Fibroblast of skin of abdomen (primary cell): ENCODE measurements around the gene TTC9B.

Experiments used
- DNase-seq: peaks from one replicate; pipeline ENCODE4 v3.0.0-alpha.2; 2013

Gene TTC9B

DNA sequence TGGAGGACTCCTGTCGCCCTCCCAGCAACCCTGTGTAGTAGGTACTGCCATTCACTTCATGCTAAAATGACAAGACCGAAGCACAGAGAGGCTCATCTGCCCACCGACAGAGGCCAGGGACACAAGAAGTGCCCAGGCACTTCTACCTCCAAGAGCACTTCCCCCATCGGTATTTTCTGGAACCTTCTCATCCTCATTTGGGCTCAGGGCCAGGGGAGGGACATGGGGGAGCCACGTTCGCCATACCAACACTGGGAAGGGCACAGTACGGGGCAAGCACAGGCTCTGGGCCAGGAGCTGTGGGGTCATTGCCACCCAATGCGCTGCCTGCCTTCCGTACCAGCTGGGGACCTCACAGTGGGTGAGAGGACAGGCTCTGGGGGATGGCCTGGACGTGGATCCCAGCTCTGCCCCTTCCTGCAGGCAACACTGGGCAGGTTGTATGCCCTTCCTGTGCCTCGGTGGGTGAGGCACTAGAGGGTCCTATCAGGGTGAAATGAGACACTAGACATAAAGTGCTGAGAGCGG lies 29.6 kb upstream of the TTC9B start:
- no peak for DNase-seq

DNA sequence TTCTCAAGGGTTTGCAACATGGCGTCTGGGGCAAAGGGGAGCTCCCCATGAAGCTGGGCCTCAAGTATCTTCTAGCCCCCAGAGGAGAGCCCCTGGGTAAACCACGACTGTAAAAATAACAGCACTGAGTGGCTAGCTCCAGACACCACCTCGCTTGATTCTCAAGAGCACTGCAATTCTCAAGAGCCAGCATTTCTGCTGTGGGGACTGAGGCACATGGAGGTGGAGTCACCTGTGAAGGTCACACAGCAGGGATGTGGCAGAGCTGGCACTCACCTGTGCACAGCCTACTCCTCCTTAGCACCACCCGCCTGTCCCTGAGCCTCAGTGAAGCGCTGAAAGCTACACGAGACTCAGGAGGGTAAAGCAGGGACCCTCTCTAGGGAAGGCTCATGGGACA lies 29.0 kb upstream of the TTC9B start:
- DNase-seq, result no peak

DNA sequence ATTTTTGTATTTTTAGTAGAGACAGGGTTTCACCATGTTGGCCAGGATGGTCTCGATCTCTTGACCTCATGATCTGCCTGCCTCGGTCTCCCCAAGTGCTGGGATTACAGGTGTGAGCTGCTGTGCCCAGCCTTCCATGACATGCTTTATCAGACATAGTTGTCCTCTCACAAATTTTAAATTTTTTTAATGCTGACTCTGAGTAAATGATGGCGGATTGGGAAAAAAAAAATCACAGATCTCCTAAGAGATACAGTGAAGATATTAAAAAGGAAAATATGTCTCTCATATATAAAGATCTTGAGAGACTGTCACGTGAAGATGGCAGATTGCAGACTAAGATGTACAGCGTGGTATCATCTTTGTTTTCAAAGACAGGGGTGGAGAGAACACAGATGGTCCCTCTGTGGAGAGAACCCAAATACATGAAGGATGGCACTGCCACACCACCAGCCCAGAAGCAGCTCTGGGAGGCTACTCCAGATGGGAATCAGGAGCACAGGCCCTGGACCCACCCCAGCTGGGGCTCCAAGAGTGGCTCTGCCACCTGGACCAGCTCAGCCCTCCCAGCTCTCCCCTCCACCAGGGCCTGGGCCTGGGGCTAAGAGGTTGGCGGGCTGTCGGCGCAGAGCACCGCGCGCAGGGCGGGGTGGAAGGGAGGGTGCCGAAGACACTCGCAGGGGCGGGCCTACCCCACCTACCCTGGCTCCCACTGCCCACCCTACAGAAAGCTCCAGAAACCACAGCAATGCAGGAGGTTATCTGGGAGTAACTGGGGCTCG lies 28.3 kb upstream of the TTC9B start:
- no peak for DNase-seq

DNA sequence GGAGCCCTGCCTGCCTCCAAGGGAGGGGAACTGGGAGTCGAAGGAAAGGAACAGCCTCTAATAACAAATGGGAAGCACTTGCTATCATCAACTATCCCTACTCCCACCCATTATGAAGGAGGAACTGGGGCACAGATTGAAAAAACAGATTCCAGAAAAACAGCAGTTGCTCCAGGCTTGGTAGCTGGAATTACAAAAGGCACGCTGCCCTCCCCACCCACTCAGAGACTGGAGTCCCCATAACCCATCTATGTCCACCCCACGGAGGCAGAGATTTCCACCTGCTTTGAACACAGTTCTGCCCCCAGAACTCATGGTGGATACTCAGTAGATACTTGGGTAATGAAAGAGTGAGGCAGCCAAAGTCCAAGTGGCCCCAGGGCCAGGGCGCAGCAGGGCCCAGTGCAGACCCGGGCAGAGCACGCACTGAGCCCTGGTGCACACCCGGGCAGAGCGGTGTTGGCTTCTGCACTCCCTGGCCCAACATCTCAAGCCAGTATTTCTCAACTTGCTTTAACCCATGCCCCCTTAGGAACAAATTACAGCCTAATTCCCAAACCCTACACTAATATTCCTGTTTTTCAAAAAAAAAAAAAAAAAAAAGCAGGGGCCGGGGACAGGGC lies 27.4 kb upstream of the TTC9B start:
- DNase-seq, result no peak

DNA sequence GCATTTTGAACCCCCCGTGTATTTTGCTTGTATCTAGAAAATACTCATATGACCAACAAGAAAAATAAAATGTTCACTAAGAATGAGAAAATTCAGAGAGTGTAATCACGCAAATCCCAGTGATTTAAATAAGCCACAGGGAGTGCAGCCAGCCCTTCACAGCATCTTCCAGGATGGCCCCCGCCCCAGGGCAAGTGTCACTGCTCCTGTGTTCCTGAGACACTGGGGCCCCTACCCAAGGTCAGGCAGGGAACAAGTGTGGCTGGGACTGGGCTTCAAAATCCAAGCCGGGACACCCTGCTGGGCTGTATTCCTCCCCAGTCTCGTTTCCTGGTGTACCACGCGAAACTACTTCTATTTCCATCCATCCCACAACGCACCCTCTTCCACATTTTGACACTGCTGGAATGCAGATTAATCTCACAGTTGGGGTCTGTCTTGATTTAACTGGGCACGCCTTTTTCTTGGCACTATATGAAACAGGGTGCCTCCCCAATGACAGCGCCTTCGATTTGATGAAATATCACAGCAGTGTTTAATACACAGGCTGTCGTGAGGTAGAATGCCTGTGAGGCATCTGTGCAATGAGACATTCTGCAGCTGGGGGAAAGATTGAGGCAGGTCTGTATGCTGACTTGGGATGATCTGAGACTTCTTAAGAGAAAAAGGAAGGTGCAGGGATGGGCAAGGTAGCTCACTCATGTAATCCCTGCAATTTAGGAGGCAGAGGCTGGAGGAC lies 26.6 kb upstream of the TTC9B start:
- no peak for DNase-seq

DNA sequence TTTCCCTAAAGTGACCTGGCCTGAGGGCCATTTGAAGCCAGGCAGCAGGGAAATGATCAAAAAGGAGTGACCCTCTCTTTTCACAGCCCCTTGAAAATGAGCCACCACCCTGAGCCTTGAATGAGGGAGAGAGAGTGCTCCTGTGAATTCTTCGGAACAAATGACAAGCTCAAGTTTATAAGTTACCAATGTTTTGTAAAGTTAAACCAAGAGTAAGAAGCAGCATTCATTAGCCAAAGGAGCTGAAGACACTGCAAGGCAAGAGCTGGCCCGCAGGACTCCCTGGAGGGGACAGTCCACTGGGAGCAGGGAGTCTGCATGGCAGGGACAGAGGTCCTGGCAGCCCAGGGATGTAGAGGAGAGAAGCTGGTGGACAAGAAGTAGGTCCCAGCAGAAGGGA lies 25.0 kb upstream of the TTC9B start:
- DNase-seq, result no peak

DNA sequence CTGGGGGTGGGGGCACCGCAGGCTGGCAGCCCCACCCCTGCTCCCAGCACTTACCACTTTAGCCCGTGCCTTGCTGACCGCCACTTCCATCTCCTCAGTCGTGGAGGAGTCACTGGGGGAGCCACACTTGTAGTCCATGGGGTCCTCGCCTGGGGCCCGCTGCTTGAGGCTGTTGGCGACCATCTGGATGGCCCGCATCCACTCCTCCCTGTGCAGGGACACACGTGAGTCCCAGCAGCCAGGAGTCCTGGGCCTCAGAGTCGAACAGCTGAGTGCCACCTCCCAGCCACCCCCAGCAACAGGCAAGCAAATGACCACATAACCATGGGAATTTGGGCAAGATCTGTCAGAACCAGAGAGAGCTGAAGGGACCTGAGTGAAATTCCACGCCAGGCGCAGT lies 24.3 kb upstream of the TTC9B start:
- no peak for DNase-seq

DNA sequence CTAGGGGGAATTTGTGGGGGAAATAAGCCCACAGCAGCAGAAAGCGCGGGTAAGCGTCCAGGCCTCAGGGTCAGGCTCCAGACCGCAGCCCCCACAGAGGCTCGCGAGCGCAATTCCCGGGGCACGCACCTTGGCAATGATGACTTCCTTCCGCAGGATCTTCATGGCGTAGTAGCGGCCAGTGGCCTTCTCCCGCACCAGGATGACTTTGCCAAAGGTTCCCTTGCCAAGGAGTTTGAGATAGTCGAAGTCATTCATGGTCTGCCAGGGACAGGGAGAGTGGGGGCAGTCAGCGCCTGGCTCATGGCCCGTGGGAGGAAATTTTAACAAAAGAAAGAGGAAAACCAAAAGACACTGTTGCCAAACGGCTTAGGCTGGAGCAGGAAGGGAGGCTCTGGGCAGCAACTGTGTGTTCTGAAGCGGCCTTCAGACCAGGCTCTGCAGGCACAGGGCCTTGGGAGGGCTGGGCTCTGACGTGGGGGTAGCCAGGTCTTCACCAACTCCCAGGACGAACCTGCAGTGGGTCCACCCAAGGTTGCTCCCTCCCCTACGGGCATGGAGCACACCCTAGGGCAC lies 23.7 kb upstream of the TTC9B start:
- no peak for DNase-seq

DNA sequence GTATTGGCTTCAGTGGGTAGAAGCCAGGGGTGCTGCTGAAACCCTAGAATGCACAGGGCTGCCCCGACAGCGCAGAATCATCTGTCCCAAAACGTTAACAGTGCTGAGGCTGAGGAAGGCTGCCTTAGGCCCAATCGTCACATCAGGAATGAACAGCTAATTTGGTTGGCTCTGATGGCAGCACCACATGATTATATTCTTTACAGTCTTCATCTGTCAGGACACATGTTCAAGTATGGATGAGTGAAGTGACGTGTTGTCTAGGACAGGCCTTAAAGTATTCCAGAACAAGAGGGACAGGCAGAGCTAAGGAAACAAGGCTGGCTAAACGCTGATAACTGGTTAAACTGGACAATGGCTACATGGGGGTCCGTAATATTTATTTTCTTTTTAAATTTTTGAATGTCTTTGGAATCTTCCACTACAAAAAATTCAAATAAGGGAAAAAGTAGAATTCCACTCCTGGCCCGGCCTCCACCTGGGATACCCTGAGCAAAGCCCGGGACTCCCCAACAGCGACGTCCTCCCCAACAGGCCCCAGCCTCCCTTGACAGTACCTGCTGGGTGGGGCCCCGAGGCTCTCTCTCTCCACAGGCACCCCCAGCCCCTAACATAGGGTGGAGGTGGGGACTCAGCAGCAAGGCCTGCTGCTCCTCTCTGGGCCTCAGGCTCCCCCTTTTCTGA lies 23.1 kb upstream of the TTC9B start:
- DNase-seq, result no peak

DNA sequence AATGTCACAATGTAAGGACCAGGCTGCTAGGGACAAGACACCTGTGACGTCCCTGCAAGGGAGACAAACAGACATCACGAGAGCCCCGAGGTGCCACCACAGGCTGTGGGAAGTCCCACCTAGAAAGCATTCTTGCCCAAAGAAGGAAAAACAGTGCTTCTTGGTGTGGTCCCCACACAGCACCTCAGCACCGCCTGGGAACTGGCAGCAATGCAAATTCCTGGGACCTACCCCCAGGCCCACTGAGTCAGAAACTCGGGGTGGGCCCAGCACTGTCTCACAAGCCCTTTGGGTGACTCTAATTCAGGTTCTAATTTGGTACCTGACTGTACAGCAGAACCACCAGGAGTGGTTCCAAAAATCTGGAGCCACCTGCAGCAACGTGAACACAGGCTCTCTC lies 22.1 kb upstream of the TTC9B start:
- no peak for DNase-seq

DNA sequence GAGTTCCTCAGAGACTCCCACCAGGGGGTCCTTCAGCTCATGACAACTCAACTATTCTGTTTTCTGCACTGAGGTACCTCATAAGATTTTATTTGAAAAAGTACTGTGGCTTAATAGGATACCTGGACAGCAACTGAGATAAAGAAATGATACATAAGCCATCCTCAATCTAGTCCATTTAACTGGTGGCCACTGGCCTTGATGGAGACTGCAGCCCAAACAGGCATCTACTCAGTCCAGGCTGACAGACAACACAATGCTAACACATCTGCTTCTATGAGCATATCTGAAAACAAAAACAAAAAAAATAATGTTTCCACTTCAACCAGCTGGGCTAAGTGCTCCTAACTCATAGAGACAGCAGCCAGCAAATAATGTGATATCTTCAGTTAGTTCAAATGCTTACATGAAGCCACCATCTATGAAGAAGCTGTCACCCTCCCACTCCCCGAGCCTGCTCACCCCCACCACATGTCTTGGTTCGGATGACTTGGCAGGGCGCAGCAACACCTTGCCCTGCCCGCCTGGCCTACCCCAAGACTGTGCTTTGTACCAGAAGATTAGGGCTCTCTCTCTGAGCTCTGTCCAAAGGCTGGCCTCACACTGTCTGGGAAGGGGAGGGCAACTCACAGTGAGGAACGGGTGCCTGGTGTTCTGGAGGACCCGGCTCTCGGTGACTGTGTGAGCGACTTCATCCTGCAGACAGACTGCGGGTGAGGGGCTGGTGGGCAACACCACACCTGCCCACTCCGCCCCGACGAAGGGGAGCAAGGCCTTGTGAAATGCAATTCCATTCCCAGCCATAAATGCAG lies 21.4 kb upstream of the TTC9B start:
- no peak for DNase-seq

DNA sequence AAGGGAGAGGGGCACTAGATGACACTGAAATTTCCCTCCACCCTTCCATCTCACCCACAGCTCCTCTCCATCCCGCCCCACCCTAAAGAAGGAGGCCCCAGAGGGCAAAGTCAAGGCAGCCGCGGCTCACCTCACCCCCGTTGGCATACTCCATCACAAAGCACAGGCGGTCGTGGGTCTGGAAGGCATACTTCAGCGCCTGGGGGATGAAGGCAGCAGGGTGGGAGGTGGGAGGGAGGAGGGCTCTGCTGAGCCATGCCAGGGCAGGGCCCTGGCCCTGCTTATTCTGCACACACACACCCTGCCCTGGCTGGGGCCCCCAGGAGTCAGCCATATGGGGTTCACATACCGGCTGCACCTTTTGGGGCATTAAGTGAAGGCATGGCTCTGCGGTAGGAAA lies 20.6 kb upstream of the TTC9B start:
- no peak for DNase-seq

DNA sequence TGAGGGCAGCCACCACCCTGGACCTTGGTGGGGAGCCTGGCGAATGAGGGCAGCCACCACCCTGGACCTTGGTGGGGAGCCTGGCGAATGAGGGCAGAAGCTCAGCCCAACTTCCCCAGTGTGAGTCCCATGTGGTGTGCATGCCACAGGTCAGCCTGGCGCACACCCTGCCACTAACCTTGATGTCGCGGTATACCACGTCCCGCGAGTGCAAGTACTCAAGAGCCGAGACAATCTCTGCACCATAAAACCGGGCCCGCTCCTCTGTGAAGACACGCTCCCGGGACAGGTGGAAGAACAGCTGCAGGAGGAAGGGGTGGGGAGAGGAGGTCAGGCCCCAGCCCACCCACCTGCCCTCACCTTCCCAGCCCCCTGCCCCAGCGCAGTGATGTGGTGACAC lies 19.6 kb upstream of the TTC9B start:
- no peak for DNase-seq

DNA sequence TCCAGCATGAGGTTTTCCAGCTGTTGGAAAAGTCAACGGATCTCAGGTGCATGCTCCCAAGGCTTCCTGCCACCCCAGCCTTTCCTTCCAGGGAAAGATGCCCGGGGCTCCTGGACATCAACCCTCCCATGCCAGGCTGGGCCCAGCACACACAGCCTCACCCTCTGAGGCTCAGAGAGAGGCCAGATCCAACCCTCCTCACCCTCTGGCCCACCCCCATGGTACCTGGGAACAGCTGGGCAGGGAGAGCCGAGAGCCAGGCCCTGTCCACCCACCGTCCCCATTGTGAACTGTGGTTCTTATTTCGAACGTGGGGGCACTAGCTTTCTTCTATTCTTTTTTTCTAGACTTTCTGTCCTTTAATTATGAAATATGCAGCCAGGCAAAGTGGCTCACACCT lies 18.2 kb upstream of the TTC9B start:
- DNase-seq, result no peak

DNA sequence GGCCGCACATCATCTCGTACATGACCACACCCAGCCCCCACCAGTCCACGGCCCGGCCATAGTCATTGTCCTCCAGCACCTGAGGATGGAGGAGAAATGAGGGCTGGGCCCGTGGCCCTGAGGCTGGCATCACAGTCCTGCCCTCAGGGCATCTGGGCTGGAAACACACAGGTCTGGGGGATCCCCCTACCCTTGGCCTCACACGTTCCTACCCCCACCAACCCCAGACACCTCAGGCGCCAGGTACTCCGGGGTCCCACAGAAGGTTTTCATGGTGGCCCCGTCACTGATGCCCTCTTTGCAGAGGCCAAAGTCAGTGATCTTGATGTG lies 17.8 kb upstream of the TTC9B start:
- DNase-seq, result no peak

DNA sequence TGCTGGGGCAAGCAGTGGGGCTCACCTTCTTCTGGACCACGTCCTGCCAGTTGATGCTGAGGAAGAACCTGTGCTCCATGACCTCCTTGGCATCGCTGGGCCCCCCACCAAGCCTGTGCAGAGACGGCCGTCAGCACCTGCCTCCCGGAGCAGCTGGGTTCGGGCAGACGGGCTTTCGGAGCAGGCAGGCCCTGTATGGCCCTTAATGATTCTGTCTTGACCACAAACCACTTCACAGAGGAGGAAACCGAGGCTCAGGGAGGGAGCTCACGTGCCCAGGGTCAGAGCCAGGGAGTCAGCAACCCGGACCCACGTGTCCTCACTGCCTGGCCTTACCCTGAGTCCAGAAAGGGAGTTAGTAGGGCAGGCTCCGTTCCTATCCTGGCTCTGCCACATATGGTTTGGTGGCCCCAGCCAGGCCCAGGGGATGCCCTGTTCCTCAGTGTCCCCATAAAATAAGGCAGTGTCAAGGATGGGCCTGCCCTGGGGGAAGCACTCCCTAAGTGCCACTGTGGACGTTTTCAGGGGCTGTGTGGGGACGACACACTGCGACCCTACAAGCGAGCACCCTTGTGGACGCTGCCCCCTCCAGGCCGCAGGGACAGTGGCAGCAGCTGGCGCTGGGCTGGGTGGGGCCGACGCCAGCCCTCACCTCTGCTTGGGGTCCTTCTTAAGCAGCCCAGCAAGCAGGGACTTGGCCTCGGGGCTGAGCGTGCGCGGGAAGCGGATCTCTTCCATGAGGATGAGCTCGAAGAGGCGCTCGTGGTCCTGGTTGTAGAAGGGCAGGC lies 17.2 kb upstream of the TTC9B start:
- DNase-seq, result no peak

DNA sequence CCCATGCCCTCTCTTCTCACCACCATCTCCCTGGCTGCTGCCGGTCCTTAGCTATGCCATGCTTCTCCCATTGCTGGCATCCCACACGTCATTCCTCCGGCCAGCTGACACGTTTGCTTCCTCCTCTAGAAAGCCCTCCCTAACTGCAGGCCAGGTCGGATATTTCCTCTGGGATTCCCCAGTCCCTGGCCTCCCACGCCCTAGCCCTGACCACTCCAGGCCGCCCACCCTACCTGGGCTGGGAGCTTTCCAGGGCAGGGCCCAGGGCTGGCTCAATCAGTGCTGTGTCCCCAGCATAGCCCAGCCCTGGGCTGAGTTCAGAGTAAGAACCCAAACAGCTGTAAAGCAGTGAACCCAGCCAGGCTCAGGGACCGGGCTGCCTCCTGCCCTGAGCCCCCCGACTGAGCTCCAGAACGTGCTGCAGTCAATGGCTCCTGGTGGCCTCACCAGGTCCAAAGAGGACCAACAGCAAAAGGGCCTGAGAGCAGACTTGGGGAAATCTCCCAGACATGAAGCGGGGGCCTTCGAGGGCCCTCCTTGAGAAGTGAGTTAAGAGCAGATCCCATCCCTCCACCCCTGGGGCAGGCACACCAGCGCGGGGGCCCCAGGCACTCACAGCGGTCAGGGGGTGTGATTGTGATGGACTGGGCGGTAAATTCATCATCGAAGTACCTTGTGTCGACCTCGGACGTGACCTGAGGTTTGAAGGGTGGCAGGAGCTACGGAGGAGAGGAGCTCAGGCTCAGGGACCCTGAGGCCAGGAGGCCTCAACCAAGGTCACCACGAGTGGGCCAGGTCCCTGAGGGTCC lies 16.4 kb upstream of the TTC9B start:
- no peak for DNase-seq

DNA sequence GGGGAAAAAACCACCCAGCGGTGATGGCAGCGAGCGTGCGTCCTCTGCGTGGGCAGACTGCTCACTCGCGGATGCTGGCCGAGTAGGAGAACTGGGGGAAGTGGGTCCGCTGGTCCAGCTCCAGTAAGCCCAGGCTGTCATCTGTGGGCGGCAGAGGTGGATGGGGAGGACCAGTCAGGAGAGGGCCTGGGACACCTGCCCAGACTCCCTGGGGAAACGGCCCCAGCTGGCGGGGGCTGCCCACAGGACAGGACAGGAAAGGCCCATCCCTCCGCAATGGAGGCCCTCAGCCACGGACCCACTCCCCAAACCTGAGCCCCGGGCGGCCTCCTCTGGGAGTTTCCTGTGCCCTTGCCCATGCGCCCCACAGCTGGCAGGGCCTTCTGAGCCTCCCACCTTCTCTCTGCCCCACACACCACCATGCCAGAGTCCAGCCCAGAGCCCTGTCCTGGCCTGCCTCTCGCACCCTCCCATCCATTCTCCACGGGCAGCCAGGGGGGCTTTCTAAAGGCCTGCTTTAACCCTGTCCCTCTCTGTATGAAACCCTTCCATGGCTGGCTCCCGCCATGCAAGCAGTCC lies 15.7 kb upstream of the TTC9B start:
- DNase-seq, result no peak

DNA sequence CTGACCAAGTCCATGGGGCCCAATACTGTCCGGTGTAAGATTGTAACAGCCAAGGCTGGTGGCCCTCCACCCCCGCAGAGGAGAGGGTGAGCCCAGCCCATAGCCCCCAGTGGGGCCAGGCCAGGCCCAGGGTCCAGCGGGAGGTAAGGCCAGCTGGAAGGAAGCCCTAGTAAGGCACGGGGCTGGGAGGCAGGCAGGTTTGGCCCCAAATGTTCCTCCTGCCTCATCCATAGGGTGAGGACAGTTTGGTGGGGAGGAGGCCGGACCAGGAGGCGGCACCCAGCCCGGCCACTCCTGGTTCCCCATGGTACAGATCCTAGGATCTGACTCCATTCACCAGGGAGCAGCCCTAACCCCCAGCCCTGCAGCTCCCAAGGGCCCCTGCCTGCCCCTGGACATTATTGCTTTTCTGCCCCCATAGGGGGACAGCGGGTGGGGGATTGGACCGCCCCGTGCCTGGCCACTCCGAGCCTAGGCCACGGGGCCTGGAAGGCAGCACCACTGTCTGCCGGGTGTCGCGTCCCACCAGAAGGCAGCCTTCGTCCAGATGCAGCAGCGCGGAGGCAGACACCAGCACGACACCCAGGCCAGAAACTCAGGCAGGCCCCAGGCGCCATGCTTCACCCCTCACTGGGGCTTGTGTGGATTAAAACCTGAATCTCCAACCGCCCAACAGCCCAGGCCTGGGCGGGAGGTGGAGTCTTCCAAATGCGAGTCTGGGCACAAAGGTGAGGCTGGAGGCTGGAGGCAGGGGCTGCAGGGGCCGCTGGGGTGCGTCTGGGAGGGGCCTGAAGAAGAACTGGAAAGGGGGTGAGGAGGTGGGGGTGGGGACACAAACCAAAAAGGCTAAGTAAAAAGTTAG lies 15.0 kb upstream of the TTC9B start:
- no peak for DNase-seq
